ENCODE results near the gene EPAS1. TPM values are rescaled to one million over a fixed set of nuclear protein-coding genes. Genes with fewer than 3 reads are reported as not detected.

The EPAS1 gene
- total and polyA plus RNA-seq, 2 of the 13 experiments (the other 11 are each of a cell fraction or from before 2014, with no cell fraction given): 47.1 to 182 TPM

DNA sequence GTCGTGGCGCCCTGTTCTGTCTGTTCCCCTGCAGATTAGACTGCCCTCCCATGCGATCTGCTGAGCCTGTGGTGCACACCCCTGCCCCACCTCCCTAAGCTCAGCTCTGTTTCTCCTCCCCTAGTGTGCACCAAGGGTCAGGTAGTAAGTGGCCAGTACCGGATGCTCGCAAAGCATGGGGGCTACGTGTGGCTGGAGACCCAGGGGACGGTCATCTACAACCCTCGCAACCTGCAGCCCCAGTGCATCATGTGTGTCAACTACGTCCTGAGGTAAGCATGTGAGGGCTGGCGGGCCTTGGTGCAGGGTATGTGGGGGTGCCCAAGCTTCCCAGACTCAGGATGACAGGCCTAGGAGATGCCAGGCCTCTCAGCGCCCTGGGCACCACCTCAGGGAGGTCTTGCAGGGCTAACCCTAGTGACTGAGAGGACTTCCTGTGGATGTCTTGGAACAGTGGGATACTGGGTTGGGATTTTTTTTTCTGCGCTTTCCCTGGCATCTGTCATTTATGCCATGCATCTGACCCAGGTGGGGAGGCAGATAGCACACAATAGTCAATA lies 78.4 kb downstream of the EPAS1 start (continued):
- TF ChIP-seq PAF1 (CRISPR knock-in tag; IDR thresholded peaks at IDR 0.05) (peak; percentile 52; the same call in 1 of the 2 replicates), ZNF781 (CRISPR knock-in tag; IDR thresholded peaks at IDR 0.05; ENCODE audit: borderline replicate concordance, not compliant biosample characterization) (no peak), TP53 (CRISPR knock-in tag; conservative IDR thresholded peaks at IDR 0.05) (no peak), SRY (CRISPR knock-in tag; IDR thresholded peaks at IDR 0.05) (no peak), REXO4 (CRISPR knock-in tag; IDR thresholded peaks at IDR 0.05; ENCODE audit: borderline replicate concordance) (no peak), RBM22 (optimal IDR thresholded peaks at IDR 0.05; ENCODE audit: low read length) (peak; percentile 48), REPIN1 (CRISPR knock-in tag; IDR thresholded peaks at IDR 0.05; ENCODE audit: borderline replicate concordance, low read depth) (no peak)
- TF ChIP-seq, protein P1, sequence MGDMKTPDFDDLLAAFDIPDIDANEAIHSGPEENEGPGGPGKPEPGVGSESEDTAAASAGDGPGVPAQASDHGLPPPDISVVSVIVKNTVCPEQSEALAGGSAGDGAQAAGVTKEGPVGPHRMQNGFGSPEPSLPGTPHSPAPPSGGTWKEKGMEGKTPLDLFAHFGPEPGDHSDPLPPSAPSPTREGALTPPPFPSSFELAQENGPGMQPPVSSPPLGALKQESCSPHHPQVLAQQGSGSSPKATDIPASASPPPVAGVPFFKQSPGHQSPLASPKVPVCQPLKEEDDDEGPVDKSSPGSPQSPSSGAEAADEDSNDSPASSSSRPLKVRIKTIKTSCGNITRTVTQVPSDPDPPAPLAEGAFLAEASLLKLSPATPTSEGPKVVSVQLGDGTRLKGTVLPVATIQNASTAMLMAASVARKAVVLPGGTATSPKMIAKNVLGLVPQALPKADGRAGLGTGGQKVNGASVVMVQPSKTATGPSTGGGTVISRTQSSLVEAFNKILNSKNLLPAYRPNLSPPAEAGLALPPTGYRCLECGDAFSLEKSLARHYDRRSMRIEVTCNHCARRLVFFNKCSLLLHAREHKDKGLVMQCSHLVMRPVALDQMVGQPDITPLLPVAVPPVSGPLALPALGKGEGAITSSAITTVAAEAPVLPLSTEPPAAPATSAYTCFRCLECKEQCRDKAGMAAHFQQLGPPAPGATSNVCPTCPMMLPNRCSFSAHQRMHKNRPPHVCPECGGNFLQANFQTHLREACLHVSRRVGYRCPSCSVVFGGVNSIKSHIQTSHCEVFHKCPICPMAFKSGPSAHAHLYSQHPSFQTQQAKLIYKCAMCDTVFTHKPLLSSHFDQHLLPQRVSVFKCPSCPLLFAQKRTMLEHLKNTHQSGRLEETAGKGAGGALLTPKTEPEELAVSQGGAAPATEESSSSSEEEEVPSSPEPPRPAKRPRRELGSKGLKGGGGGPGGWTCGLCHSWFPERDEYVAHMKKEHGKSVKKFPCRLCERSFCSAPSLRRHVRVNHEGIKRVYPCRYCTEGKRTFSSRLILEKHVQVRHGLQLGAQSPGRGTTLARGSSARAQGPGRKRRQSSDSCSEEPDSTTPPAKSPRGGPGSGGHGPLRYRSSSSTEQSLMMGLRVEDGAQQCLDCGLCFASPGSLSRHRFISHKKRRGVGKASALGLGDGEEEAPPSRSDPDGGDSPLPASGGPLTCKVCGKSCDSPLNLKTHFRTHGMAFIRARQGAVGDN (CRISPR knock-in tag; IDR thresholded peaks at IDR 0.05): peak; percentile 34; the same call in 1 of the 2 replicates
- TF ChIP-seq, protein P2, sequence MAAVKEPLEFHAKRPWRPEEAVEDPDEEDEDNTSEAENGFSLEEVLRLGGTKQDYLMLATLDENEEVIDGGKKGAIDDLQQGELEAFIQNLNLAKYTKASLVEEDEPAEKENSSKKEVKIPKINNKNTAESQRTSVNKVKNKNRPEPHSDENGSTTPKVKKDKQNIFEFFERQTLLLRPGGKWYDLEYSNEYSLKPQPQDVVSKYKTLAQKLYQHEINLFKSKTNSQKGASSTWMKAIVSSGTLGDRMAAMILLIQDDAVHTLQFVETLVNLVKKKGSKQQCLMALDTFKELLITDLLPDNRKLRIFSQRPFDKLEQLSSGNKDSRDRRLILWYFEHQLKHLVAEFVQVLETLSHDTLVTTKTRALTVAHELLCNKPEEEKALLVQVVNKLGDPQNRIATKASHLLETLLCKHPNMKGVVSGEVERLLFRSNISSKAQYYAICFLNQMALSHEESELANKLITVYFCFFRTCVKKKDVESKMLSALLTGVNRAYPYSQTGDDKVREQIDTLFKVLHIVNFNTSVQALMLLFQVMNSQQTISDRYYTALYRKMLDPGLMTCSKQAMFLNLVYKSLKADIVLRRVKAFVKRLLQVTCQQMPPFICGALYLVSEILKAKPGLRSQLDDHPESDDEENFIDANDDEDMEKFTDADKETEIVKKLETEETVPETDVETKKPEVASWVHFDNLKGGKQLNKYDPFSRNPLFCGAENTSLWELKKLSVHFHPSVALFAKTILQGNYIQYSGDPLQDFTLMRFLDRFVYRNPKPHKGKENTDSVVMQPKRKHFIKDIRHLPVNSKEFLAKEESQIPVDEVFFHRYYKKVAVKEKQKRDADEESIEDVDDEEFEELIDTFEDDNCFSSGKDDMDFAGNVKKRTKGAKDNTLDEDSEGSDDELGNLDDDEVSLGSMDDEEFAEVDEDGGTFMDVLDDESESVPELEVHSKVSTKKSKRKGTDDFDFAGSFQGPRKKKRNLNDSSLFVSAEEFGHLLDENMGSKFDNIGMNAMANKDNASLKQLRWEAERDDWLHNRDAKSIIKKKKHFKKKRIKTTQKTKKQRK (IDR thresholded peaks at IDR 0.05; ENCODE audit: low read length): no peak
- TF ChIP-seq, protein P3, sequence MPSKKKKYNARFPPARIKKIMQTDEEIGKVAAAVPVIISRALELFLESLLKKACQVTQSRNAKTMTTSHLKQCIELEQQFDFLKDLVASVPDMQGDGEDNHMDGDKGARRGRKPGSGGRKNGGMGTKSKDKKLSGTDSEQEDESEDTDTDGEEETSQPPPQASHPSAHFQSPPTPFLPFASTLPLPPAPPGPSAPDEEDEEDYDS (CRISPR knock-in tag; IDR thresholded peaks at IDR 0.05): no peak
